ENCODE measurements around the gene RPS19.

The RPS19 gene

GRCh38 chr19:41843371-41843770, 16.7 kb upstream of the RPS19 start:
- no peaks in the 10 kb centered on the region for H3K4me1 ChIP-seq (ENCODE audit: insufficient read depth, poor library complexity, severe bottlenecking)
- TF ChIP-seq, protein P1, sequence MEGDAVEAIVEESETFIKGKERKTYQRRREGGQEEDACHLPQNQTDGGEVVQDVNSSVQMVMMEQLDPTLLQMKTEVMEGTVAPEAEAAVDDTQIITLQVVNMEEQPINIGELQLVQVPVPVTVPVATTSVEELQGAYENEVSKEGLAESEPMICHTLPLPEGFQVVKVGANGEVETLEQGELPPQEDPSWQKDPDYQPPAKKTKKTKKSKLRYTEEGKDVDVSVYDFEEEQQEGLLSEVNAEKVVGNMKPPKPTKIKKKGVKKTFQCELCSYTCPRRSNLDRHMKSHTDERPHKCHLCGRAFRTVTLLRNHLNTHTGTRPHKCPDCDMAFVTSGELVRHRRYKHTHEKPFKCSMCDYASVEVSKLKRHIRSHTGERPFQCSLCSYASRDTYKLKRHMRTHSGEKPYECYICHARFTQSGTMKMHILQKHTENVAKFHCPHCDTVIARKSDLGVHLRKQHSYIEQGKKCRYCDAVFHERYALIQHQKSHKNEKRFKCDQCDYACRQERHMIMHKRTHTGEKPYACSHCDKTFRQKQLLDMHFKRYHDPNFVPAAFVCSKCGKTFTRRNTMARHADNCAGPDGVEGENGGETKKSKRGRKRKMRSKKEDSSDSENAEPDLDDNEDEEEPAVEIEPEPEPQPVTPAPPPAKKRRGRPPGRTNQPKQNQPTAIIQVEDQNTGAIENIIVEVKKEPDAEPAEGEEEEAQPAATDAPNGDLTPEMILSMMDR (IDR thresholded peaks at IDR 0.05; ENCODE audit: poor library complexity, severe bottlenecking), result no peak
- no peak for ATAC-seq (ENCODE audit: low read depth)

DNA sequence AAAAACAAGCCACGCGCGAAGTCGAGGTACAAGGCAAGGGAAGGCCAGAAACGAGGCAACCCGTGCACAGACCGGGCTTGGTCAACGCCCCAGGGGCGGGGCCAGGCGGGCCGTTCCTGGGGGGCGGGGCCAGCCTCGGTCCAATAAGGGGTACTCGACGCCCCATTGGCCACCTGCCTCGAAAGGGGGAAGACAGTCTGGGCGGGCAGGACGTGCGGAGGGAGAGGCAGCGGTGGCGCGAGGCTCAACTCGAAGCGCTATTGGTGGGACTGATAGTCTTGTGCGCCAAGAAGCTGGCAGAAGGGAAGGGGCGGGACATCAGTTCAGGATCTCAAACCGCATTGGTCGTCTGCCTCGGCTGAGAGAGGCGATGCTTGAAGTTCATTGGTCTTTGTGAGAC, 15.5 kb upstream of the RPS19 start, which contains the start of gene LYPD4:
TSS of gene LYPD4 (minus strand) at position 83 of the 400 bp plus-strand sequence. CDS start 5,398 bp downstream, outside the sequence.
- Histone ChIP-seq H3K36me3 (ENCODE audit: low read depth) (no peaks in the 10 kb centered on the region), H3K4me3 (ENCODE audit: severe bottlenecking) (no peak within 1 kb of the TSS), H3K9me3 (ENCODE audit: severe bottlenecking) (no peaks in the 10 kb centered on the region), H3K27me3 (ENCODE audit: insufficient read depth, poor library complexity, severe bottlenecking) (peaks cover 4% of the 10 kb centered on the region), H3K4me1 (ENCODE audit: insufficient read depth, poor library complexity, severe bottlenecking) (no peaks in the 10 kb centered on the region), H3K27ac (ENCODE audit: poor library complexity, severe bottlenecking) (no peak within 1 kb of the TSS)
- TF ChIP-seq, protein P1 (IDR thresholded peaks at IDR 0.05; ENCODE audit: poor library complexity, severe bottlenecking), result no peak
- ATAC-seq (ENCODE audit: low read depth) (no peak), DNase-seq (ENCODE audit: low spot score) (no peak)

More at GRCh38 chr19:41843371-41843770, 16.7 kb upstream of the RPS19 start:
- Histone ChIP-seq H3K4me3 (ENCODE audit: severe bottlenecking) (no peak overlapping the region), H3K27ac (ENCODE audit: poor library complexity, severe bottlenecking) (no peak overlapping the region), H3K36me3 (ENCODE audit: low read depth) (no peaks in the 10 kb centered on the region), H3K27me3 (ENCODE audit: insufficient read depth, poor library complexity, severe bottlenecking) (peaks cover 14% of the 10 kb centered on the region), H3K9me3 (ENCODE audit: severe bottlenecking) (no peaks in the 10 kb centered on the region)
- DNase-seq (ENCODE audit: low spot score), result no peak

GRCh38 chr19:41845001-41845050, 15.2 kb upstream of the RPS19 start, which contains the start of gene DMRTC2:
Gene DMRTC2 (plus strand): TSS chr19:41845042. CDS start chr19:41847429, 2,387 bp downstream.
- DNase-seq (ENCODE audit: low spot score), result no peak
- Histone ChIP-seq H3K4me1 (ENCODE audit: insufficient read depth, poor library complexity, severe bottlenecking) (no peaks in the 10 kb centered on the region), H3K9me3 (ENCODE audit: severe bottlenecking) (no peaks in the 10 kb centered on the region), H3K4me3 (ENCODE audit: severe bottlenecking) (no peak within 1 kb of the TSS), H3K36me3 (ENCODE audit: low read depth) (no peaks in the 10 kb centered on the region), H3K27me3 (ENCODE audit: insufficient read depth, poor library complexity, severe bottlenecking) (peaks cover 4% of the 10 kb centered on the region), H3K27ac (ENCODE audit: poor library complexity, severe bottlenecking) (no peak within 1 kb of the TSS)
- ATAC-seq (ENCODE audit: low read depth), result no peak
- TF ChIP-seq, protein P1 (IDR thresholded peaks at IDR 0.05; ENCODE audit: poor library complexity, severe bottlenecking), result no peak

DNA sequence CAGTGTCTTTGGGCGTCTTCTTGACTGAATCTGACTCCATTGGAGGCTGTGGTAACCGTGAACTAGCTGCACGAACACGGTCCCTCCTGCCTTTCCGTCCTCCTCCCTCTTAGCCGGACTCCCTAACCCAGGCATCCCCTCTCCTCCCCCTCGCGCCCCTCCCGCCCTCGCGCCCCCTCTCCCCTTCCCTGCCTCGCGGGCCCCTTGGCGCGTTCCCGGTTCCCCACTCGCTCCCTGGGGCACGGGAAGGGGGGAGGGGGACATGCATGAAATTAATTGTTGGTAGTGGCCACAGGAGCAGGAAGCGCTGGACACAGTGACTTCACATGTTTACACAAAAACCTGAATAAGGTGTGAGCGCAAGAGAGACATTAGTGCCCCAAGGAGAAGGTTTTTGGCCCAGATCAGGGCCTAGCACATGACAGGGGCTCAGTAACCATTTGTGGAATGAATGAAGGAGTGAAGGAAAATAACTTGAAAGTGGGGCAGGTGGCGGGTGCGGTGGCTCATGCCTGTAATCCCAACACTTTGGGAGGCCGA, 14.9 kb upstream of the RPS19 start:
- H3K4me1 ChIP-seq (ENCODE audit: insufficient read depth, poor library complexity, severe bottlenecking), result no peaks in the 10 kb centered on the region
- no peak for DNase-seq (ENCODE audit: low spot score)
- TF ChIP-seq, protein P1 (IDR thresholded peaks at IDR 0.05; ENCODE audit: poor library complexity, severe bottlenecking), result no peak
- no peak for ATAC-seq (ENCODE audit: low read depth)
- peaks cover 4% of the 10 kb centered on the region for H3K27me3 ChIP-seq (ENCODE audit: insufficient read depth, poor library complexity, severe bottlenecking)
- H3K4me3 ChIP-seq (ENCODE audit: severe bottlenecking), result no peak overlapping the region
- H3K9me3 ChIP-seq (ENCODE audit: severe bottlenecking), result no peaks in the 10 kb centered on the region
- no peaks in the 10 kb centered on the region for H3K36me3 ChIP-seq (ENCODE audit: low read depth)
- no peak overlapping the region for H3K27ac ChIP-seq (ENCODE audit: poor library complexity, severe bottlenecking)

DNA sequence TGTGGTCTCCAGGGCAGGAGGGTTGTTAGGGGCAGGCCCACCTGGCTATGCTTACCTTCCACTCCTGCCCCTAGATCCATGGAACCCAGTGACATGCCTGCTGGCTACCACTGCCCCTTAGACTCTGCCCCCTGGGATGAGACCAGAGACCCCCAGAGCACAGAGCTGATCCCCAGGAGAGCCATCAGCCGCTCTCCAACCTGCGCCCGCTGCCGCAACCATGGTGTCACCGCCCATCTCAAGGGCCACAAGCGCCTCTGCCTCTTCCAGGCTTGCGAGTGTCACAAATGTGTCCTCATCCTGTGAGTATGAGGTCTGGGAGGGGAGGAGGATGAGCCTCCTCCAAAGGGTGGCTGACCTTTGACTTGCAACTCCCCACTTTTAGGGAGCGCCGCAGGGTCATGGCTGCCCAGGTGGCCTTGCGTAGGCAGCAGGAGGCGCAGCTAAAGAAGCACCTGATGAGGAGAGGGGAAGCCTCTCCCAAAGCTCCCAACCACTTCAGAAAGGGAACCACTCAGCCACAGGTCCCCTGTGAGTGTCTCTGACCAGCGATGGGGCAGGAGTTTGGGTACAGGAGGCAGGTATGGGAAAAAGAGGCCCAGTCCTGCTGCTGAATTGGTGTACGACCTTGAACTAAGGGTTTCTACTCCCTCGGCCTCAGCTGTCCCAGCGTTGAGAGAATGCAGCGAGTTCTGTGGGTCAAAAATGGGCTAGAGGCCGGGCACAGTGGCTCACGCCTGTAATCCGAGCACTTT, 12.5 kb upstream of the RPS19 start:
- no peak for DNase-seq (ENCODE audit: low spot score)
- Histone ChIP-seq H3K27ac (ENCODE audit: poor library complexity, severe bottlenecking) (no peak overlapping the region), H3K9me3 (ENCODE audit: severe bottlenecking) (no peaks in the 10 kb centered on the region), H3K4me1 (ENCODE audit: insufficient read depth, poor library complexity, severe bottlenecking) (no peaks in the 10 kb centered on the region), H3K36me3 (ENCODE audit: low read depth) (no peaks in the 10 kb centered on the region), H3K27me3 (ENCODE audit: insufficient read depth, poor library complexity, severe bottlenecking) (peaks cover 19% of the 10 kb centered on the region), H3K4me3 (ENCODE audit: severe bottlenecking) (no peak overlapping the region)
- TF ChIP-seq, protein P1 (IDR thresholded peaks at IDR 0.05; ENCODE audit: poor library complexity, severe bottlenecking), result no peak
- no peak for ATAC-seq (ENCODE audit: low read depth)

All from RWPE2 (cell line).